Measurements from ENCODE around the gene FIGNL1. TPM values are rescaled to one million over a fixed set of nuclear protein-coding genes. Genes with fewer than 3 reads are reported as not detected.

Gene FIGNL1
- total RNA-seq, 1 donor from 2014 or later, result 12.4 TPM

DNA sequence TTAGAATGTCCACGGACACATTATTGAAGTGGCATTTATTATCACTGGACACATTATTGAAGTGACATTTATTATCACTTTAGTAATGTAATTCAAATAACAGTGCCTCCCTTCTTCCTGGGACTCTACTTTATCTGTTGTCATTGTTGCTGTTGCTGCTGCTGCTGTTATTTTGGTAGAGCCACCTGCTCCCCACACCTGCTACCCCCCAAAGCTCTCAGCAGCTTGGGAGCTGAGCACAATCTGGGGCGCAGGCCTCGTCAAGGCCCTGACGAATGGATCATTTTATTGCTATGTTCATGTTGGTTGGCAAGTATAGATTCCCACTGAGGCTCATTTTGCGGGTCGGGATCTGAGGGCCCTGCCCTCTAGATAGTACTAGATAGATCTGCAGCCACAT, 24.8 kb downstream of the FIGNL1 start:
- H3K36me3 ChIP-seq (ENCODE audit: control insufficient read depth, insufficient read depth, low read length), result no peaks in the 10 kb centered on the region
- H3K27me3 ChIP-seq (ENCODE audit: control insufficient read depth, insufficient read depth, low read length), result no peaks in the 10 kb centered on the region
- no peak for FAIRE-seq
- no peak overlapping the region for H3K4me3 ChIP-seq (ENCODE audit: low read depth, low read length)
- no peak for DNase-seq (ENCODE audit: low read depth)
- TF ChIP-seq CTCF (IDR thresholded peaks at IDR 0.05; ENCODE audit: insufficient read depth, low read length, severe bottlenecking), result no peak

- Histone ChIP-seq H3K36me3 (ENCODE audit: control insufficient read depth, insufficient read depth, low read length) (no peaks in the 10 kb centered on the region), H3K4me3 (ENCODE audit: low read depth, low read length) (no peak overlapping the region), H3K27me3 (ENCODE audit: control insufficient read depth, insufficient read depth, low read length) (no peaks in the 10 kb centered on the region)
- FAIRE-seq (no peak), DNase-seq (ENCODE audit: low read depth) (no peak)
- no peak for TF ChIP-seq CTCF (IDR thresholded peaks at IDR 0.05; ENCODE audit: insufficient read depth, low read length, severe bottlenecking)
Observed at GRCh38 chr7:50423860-50424259, 26.3 kb downstream of the FIGNL1 start.

DNA sequence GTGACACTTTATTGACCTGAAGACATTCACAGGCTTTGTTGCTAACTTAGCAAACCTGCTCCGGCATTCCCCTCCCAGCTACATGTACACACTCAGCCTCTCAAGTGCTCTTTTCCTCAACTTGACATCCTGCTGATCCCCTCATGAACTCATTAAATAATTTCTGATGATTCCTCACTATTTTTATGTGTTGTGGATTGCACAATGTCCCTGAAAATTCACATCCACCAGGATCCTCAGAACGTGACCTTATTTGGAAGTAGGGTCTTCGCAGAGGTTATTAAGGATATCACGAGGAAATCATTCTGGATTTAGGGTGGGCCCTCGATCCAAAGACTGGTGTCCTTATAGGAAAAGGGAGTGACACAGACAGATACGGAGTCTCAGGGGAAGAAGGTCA, 27.3 kb downstream of the FIGNL1 start:
- FAIRE-seq, result no peak
- H3K27me3 ChIP-seq (ENCODE audit: control insufficient read depth, insufficient read depth, low read length), result no peaks in the 10 kb centered on the region

DNA sequence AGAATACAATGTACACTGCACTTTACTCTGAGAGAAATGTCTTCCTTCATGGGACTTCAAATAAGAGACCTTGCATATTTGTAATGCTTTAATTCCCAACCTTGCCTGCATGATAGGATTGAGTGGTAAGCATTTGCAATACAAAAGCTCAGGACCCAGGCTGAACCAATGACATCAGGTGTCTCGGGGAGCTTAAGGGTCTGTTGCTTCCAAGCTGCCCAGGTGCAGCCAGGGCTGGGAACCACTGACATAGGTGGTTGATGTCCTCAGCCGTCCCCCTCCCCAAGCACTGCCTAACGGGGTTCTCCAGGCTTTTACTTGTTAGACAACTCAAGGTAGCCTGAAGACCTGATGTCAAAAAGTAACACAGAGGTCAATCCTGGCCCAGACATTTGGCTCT, 29.1 kb downstream of the FIGNL1 start:
- no peak for FAIRE-seq
- Histone ChIP-seq H3K4me3 (ENCODE audit: low read depth, low read length) (no peak overlapping the region), H3K27me3 (ENCODE audit: control insufficient read depth, insufficient read depth, low read length) (no peaks in the 10 kb centered on the region), H3K36me3 (ENCODE audit: control insufficient read depth, insufficient read depth, low read length) (no peaks in the 10 kb centered on the region)
- no peak for DNase-seq (ENCODE audit: low read depth)
- no peak for TF ChIP-seq CTCF (IDR thresholded peaks at IDR 0.05; ENCODE audit: insufficient read depth, low read length, severe bottlenecking)

More for the DNA sequence above, 27.3 kb downstream of the FIGNL1 start:
- no peak for TF ChIP-seq CTCF (IDR thresholded peaks at IDR 0.05; ENCODE audit: insufficient read depth, low read length, severe bottlenecking)
- Histone ChIP-seq H3K4me3 (ENCODE audit: low read depth, low read length) (no peak overlapping the region), H3K36me3 (ENCODE audit: control insufficient read depth, insufficient read depth, low read length) (no peaks in the 10 kb centered on the region)
- no peak for DNase-seq (ENCODE audit: low read depth)

GRCh38 chr7:50418526-50419290, 31.4 kb downstream of the FIGNL1 start:
- Histone ChIP-seq H3K27me3 (ENCODE audit: control insufficient read depth, insufficient read depth, low read length) (no peaks in the 10 kb centered on the region), H3K36me3 (ENCODE audit: control insufficient read depth, insufficient read depth, low read length) (no peaks in the 10 kb centered on the region), H3K4me3 (ENCODE audit: low read depth, low read length) (no peak overlapping the region)
- DNase-seq (ENCODE audit: low read depth), result no peak
- TF ChIP-seq CTCF (IDR thresholded peaks at IDR 0.05; ENCODE audit: insufficient read depth, low read length, severe bottlenecking), result no peak
- no peak for FAIRE-seq

- Histone ChIP-seq H3K36me3 (ENCODE audit: control insufficient read depth, insufficient read depth, low read length) (no peaks in the 10 kb centered on the region), H3K27me3 (ENCODE audit: control insufficient read depth, insufficient read depth, low read length) (no peaks in the 10 kb centered on the region), H3K4me3 (ENCODE audit: low read depth, low read length) (no peak overlapping the region)
- no peak for FAIRE-seq
- DNase-seq (ENCODE audit: low read depth), result peak; percentile 74
- TF ChIP-seq CTCF (IDR thresholded peaks at IDR 0.05; ENCODE audit: insufficient read depth, low read length, severe bottlenecking), result peak; percentile 94
Observed at GRCh38 chr7:50418086-50418515, 32.0 kb downstream of the FIGNL1 start.

Data from bronchial epithelial cell (primary cell).